Cardiac septum (tissue), 1 donor: ENCODE data around the gene OR11H12. TPM values are rescaled to one million over a fixed set of nuclear protein-coding genes. Genes with fewer than 3 reads are reported as not detected.
"Not testable (repeated sequence)": the region's sequence is repeated elsewhere in the genome, so short reads cannot be mapped to it uniquely, and the experiment has no call there.

Experiments used
- DNase-seq: peaks from one replicate; pipeline ENCODE4 v3.0.0-alpha.2; 2020; ENCODE audit warnings: low spot score
- intact Hi-C: fragments of 100-400 bp; cut with DNase I; formaldehyde crosslinking; loops from one replicate; pipeline ENCODE4 v1.14.0; 2022
- long read RNA-seq: library from polyadenylated mRNA; unstranded; transcript quantifications from one replicate; pipeline ENCODE4 v2.0.0, GENCODE V29; 2021
- total RNA-seq: library from RNA; stranded (reverse); fragmentation: NEBNext Ultra II Directional; extraction: Animal tissue kit (Norgen Biotek cat#: 25700); gene quantifications from one replicate; pipeline ENCODE4 v1.2.1, GENCODE V29; 2021
- donor health status: DM: no; HTN: no; CAD: no.

OR11H12 gene
- not detected for total RNA-seq
- long read RNA-seq: 0 reads

GRCh38 chr14:18600817-18601216 is at the start of gene OR11H12:
TSS of gene OR11H12 (plus strand) at chr14:18601117. CDS start at chr14:18601117, 0 bp downstream.
- intact Hi-C loops, DNase-seq: not testable (repeated sequence)

- intact Hi-C loops, DNase-seq: not testable (repeated sequence)
These were observed 18.0 kb upstream of the OR11H12 start for GRCh38 chr14:18582908-18583307.

- intact Hi-C loops, DNase-seq: not testable (repeated sequence)
These were observed 25.8 kb downstream of the OR11H12 start for GRCh38 chr14:18626610-18627213.

GRCh38 chr14:18636066-18636465 is 35.1 kb downstream of the OR11H12 start:
- intact Hi-C loops: not testable (repeated sequence)

GRCh38 chr14:18638032-18638431 is 37.1 kb downstream of the OR11H12 start:
- DNase-seq, intact Hi-C loops: not testable (repeated sequence)

More at GRCh38 chr14:18636066-18636465, 35.1 kb downstream of the OR11H12 start:
- not testable (repeated sequence) for DNase-seq

GRCh38 chr14:18638785-18639184 is 37.9 kb downstream of the OR11H12 start:
- DNase-seq, intact Hi-C loops: not testable (repeated sequence)

GRCh38 chr14:18646075-18646730 is 45.3 kb downstream of the OR11H12 start:
- intact Hi-C loops, DNase-seq: not testable (repeated sequence)
